H1 (cell line): ENCODE measurements around the gene FAM169A. TPM values are rescaled to one million over a fixed set of nuclear protein-coding genes. Genes with fewer than 3 reads are reported as not detected.

ENCODE experiments used
- BCL11A ChIP-seq, 2 experiments: IDR thresholded peaks; one replicate each; pipeline ENCODE4 v1.6.1; 2011; ENCODE audit warnings: low read depth in 2 of 2, low read length in 2 of 2, mild to moderate bottlenecking in 2 of 2
- EP300 ChIP-seq, 2 experiments: IDR thresholded peaks; 1 replicate in 1 of 2; 2 replicates in 1 of 2; pipeline ENCODE4 v1.6.1; 2011 to 2012; ENCODE audit warnings: low read depth in 2 of 2, low read length in 2 of 2, mild to moderate bottlenecking in 2 of 2, borderline replicate concordance in 1 of 2, inconsistent platforms in 1 of 2, moderate library complexity in 1 of 2
- MAFK ChIP-seq: IDR thresholded peaks from 2 replicates; pipeline ENCODE4 v1.6.1; 2012; ENCODE audit warnings: low read depth, mild to moderate bottlenecking, improper control_type of control experiment, low read length
- SAP30 ChIP-seq: fragments of 300-600 bp; sonication (generic); IDR thresholded peaks from 2 replicates; pipeline ENCODE4 v1.7.1; 2012; ENCODE audit warnings: low read length, moderate library complexity, mild to moderate bottlenecking, inconsistent platforms; ENCODE audit not compliant: insufficient read depth, insufficient replicate concordance
- YY1 ChIP-seq: IDR thresholded peaks from 2 replicates; pipeline ENCODE4 v1.6.1; 2011; ENCODE audit warnings: low read depth, mild to moderate bottlenecking, low read length
- polyA plus RNA-seq, 7 experiments: library from polyadenylated mRNA; depleted of rRNA in 3 of 7; stranded (reverse) in 5 of 7; unstranded in 2 of 7; fragments of >200 nt in 5 of 7; fragments of 200-250 nt in 2 of 7; gene quantifications; 1 replicate in 5 of 7; 2 replicates in 1 of 7; 4 replicates in 1 of 7; pipeline versions ENCODE4 v1.2.1 to v1.2.3, GENCODE V29; 2011 to 2013; ENCODE audit warnings: missing spikeins in 2 of 7, mixed read lengths in 2 of 7
- total RNA-seq: library from RNA; stranded (reverse); fragmentation: NEBNext Ultra II Directional; extraction: Animal tissue kit (Norgen Biotek cat#: 25700); gene quantifications from 2 replicates; pipeline ENCODE4 v1.2.1, GENCODE V29; 2021
- TF ChIP-seq, protein P1 (sequence below): fragments of 300-600 bp; sonication (generic); IDR thresholded peaks from 2 replicates; pipeline ENCODE4 v1.7.1; 2012; ENCODE audit warnings: low read length, moderate library complexity, mild to moderate bottlenecking, inconsistent platforms; ENCODE audit not compliant: insufficient replicate concordance
- TF ChIP-seq, protein P2 (sequence below): IDR thresholded peaks from 2 replicates; pipeline ENCODE4 v1.6.1; 2011; ENCODE audit warnings: low read length, improper control_type of control experiment

FAM169A gene
- total and polyA plus RNA-seq, 2 of the 8 experiments (the other 6 are each of a cell fraction or from before 2014, with no cell fraction given), result 12.6 to 83.1 TPM

DNA sequence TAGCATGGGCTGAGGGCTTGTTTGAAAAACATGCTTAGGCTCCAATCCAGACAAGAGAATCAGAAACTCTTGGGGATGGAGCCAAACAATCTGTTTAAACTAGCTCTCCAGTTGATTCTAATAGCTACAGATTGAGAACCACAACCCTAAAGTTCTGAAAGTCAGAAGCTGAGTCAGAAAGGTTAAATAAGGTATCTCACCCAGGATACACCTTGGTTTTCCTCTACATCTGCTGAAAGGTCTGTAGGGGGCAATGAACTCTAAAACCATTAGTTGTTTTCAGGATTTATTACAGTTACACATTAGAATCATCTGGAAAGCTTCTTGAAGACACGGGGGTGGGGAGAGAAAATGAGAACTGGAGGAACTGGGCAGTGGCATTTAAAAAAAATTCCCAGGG lies 104.9 kb downstream of the FAM169A start (continued):
- TF ChIP-seq, protein P1, sequence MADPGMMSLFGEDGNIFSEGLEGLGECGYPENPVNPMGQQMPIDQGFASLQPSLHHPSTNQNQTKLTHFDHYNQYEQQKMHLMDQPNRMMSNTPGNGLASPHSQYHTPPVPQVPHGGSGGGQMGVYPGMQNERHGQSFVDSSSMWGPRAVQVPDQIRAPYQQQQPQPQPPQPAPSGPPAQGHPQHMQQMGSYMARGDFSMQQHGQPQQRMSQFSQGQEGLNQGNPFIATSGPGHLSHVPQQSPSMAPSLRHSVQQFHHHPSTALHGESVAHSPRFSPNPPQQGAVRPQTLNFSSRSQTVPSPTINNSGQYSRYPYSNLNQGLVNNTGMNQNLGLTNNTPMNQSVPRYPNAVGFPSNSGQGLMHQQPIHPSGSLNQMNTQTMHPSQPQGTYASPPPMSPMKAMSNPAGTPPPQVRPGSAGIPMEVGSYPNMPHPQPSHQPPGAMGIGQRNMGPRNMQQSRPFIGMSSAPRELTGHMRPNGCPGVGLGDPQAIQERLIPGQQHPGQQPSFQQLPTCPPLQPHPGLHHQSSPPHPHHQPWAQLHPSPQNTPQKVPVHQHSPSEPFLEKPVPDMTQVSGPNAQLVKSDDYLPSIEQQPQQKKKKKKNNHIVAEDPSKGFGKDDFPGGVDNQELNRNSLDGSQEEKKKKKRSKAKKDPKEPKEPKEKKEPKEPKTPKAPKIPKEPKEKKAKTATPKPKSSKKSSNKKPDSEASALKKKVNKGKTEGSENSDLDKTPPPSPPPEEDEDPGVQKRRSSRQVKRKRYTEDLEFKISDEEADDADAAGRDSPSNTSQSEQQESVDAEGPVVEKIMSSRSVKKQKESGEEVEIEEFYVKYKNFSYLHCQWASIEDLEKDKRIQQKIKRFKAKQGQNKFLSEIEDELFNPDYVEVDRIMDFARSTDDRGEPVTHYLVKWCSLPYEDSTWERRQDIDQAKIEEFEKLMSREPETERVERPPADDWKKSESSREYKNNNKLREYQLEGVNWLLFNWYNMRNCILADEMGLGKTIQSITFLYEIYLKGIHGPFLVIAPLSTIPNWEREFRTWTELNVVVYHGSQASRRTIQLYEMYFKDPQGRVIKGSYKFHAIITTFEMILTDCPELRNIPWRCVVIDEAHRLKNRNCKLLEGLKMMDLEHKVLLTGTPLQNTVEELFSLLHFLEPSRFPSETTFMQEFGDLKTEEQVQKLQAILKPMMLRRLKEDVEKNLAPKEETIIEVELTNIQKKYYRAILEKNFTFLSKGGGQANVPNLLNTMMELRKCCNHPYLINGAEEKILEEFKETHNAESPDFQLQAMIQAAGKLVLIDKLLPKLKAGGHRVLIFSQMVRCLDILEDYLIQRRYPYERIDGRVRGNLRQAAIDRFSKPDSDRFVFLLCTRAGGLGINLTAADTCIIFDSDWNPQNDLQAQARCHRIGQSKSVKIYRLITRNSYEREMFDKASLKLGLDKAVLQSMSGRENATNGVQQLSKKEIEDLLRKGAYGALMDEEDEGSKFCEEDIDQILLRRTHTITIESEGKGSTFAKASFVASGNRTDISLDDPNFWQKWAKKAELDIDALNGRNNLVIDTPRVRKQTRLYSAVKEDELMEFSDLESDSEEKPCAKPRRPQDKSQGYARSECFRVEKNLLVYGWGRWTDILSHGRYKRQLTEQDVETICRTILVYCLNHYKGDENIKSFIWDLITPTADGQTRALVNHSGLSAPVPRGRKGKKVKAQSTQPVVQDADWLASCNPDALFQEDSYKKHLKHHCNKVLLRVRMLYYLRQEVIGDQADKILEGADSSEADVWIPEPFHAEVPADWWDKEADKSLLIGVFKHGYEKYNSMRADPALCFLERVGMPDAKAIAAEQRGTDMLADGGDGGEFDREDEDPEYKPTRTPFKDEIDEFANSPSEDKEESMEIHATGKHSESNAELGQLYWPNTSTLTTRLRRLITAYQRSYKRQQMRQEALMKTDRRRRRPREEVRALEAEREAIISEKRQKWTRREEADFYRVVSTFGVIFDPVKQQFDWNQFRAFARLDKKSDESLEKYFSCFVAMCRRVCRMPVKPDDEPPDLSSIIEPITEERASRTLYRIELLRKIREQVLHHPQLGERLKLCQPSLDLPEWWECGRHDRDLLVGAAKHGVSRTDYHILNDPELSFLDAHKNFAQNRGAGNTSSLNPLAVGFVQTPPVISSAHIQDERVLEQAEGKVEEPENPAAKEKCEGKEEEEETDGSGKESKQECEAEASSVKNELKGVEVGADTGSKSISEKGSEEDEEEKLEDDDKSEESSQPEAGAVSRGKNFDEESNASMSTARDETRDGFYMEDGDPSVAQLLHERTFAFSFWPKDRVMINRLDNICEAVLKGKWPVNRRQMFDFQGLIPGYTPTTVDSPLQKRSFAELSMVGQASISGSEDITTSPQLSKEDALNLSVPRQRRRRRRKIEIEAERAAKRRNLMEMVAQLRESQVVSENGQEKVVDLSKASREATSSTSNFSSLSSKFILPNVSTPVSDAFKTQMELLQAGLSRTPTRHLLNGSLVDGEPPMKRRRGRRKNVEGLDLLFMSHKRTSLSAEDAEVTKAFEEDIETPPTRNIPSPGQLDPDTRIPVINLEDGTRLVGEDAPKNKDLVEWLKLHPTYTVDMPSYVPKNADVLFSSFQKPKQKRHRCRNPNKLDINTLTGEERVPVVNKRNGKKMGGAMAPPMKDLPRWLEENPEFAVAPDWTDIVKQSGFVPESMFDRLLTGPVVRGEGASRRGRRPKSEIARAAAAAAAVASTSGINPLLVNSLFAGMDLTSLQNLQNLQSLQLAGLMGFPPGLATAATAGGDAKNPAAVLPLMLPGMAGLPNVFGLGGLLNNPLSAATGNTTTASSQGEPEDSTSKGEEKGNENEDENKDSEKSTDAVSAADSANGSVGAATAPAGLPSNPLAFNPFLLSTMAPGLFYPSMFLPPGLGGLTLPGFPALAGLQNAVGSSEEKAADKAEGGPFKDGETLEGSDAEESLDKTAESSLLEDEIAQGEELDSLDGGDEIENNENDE, result no peak
- TF ChIP-seq EP300 (IDR thresholded peaks at IDR 0.05; ENCODE audit: borderline replicate concordance in 1 of 2, low read depth in 2 of 2, low read length in 2 of 2), result no peak
- no peak for TF ChIP-seq YY1
- TF ChIP-seq BCL11A (IDR thresholded peaks at IDR 0.05; ENCODE audit: low read depth in 2 of 2, low read length in 2 of 2), result no peak
- TF ChIP-seq, protein P2, sequence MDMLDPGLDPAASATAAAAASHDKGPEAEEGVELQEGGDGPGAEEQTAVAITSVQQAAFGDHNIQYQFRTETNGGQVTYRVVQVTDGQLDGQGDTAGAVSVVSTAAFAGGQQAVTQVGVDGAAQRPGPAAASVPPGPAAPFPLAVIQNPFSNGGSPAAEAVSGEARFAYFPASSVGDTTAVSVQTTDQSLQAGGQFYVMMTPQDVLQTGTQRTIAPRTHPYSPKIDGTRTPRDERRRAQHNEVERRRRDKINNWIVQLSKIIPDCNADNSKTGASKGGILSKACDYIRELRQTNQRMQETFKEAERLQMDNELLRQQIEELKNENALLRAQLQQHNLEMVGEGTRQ, result no peak
- no peak for TF ChIP-seq MAFK
- no peak for TF ChIP-seq SAP30
